DND-41 (cell line): ENCODE data around the gene WTAP.
"Not testable (repeated sequence)": the region's sequence is repeated elsewhere in the genome, so short reads cannot be mapped to it uniquely, and the experiment has no call there.

ENCODE experiments used
- ATAC-seq: fragments of 200-7000 bp; cut with Tn5 transposase; 3 replicates; pipeline ENCODE4 v1.9.1; 2021; ENCODE audit warnings: low read depth; ENCODE audit not compliant: insufficient read depth
- DNase-seq: peaks from one replicate; pipeline ENCODE4 v3.0.0-alpha.2; 2020
- H2AFZ ChIP-seq: 2 replicates; pipeline ENCODE4 v1.6.0; 2012; ENCODE audit warnings: low read depth, low read length
- H3K27ac ChIP-seq: 2 replicates; pipeline ENCODE4 v1.5.1; 2012; ENCODE audit warnings: low read length, inconsistent platforms
- H3K27me3 ChIP-seq: fragments of 200-600 bp; sonication (generic); 2 replicates; pipeline ENCODE4 v1.6.0; 2012; ENCODE audit warnings: low read length, mild to moderate bottlenecking, inconsistent platforms; ENCODE audit not compliant: insufficient read depth, poor library complexity
- H3K36me3 ChIP-seq: 2 replicates; pipeline ENCODE4 v1.5.1; 2012; ENCODE audit warnings: low read length, inconsistent platforms; ENCODE audit not compliant: insufficient read depth
- H3K4me1 ChIP-seq: 2 replicates; pipeline ENCODE4 v1.5.1; 2012; ENCODE audit warnings: mild to moderate bottlenecking, low read length; ENCODE audit not compliant: insufficient read depth
- H3K4me2 ChIP-seq: 2 replicates; pipeline ENCODE4 v1.6.0; 2012; ENCODE audit warnings: mild to moderate bottlenecking, moderate library complexity, low read length, inconsistent platforms; ENCODE audit not compliant: insufficient read depth
- H3K4me3 ChIP-seq, 2 experiments: fragments of 200-600 bp in 1 of 2; shearing (Covaris generic) in 1 of 2; 2 replicates each; pipeline ENCODE4 v1.5.1; 2012 to 2016; ENCODE audit warnings: inconsistent platforms in 2 of 2, low read length in 2 of 2, mild to moderate bottlenecking in 2 of 2, low read depth in 1 of 2, moderate library complexity in 1 of 2
- H3K79me2 ChIP-seq: 2 replicates; pipeline ENCODE4 v1.6.0; 2012; ENCODE audit warnings: low read length, inconsistent platforms; ENCODE audit not compliant: insufficient read depth
- H3K9ac ChIP-seq: 2 replicates; pipeline ENCODE4 v1.6.0; 2012; ENCODE audit warnings: low read depth, mild to moderate bottlenecking, inconsistent platforms, low read length, moderate library complexity
- H3K9me3 ChIP-seq: 2 replicates; pipeline ENCODE4 v1.5.1; 2012; ENCODE audit warnings: low read length, moderate library complexity, mild to moderate bottlenecking, inconsistent platforms; ENCODE audit not compliant: insufficient read depth, severe bottlenecking
- H4K20me1 ChIP-seq: 2 replicates; pipeline ENCODE4 v1.6.0; 2012; ENCODE audit warnings: low read length; ENCODE audit not compliant: insufficient read depth
- CTCF ChIP-seq: IDR thresholded peaks from 2 replicates; pipeline ENCODE4 v1.5.1; 2012; ENCODE audit warnings: borderline replicate concordance, low read length, moderate library complexity, mild to moderate bottlenecking; ENCODE audit not compliant: poor library complexity, severe bottlenecking; ENCODE audit errors: extremely low read depth
- EZH2 ChIP-seq: IDR thresholded peaks from 3 replicates; pipeline ENCODE4 v1.6.1; 2012; ENCODE audit warnings: borderline replicate concordance, low read depth, mild to moderate bottlenecking, moderate library complexity, low read length, inconsistent platforms; ENCODE audit not compliant: severe bottlenecking

Gene WTAP

DNA sequence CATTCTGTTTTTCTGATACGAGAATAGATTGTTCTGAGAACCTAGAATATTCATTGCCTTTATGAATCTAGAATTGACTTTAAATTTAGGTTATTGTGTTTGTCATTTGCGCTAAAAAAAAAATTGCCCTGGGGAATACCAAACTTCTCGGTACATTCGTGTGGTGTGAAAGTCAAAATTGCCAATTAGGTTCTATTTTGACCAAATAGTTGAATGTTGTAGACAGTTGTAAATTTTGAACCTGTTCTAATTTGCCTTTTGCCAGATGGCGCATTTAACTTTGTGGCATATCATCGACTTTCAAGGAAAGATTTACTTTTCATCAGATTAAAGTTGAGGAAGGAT is 3.0 kb downstream of the WTAP start:
- H3K36me3 ChIP-seq: peaks cover 20% of the 10 kb centered on the region
- peak overlapping the region; percentile 97 for H3K9ac ChIP-seq

GRCh38 chr6:159732550-159732949 is 5.2 kb downstream of the WTAP start:
- not testable (repeated sequence) for H3K9me3 ChIP-seq, H3K27ac ChIP-seq, ATAC-seq, DNase-seq, H3K27me3 ChIP-seq, H3K4me2 ChIP-seq, H3K4me3 ChIP-seq, H2AFZ ChIP-seq, H3K9ac ChIP-seq
- H3K79me2 ChIP-seq: peaks cover 100% of the 10 kb centered on the region
- H3K36me3 ChIP-seq: peaks cover 29% of the 10 kb centered on the region
- H3K4me1 ChIP-seq: peaks cover 36% of the 10 kb centered on the region
- H4K20me1 ChIP-seq: peaks cover 90% of the 10 kb centered on the region

More for the DNA sequence above, 3.0 kb downstream of the WTAP start:
- peak overlapping the region; percentile 94; the same call in 1 of the 2 replicates for H3K4me2 ChIP-seq
- H3K4me1 ChIP-seq: peaks cover 45% of the 10 kb centered on the region
- H3K79me2 ChIP-seq: peaks cover 99% of the 10 kb centered on the region
- H3K27me3 ChIP-seq: no peaks in the 10 kb centered on the region
- no peak overlapping the region for H3K27ac ChIP-seq
- H3K9me3 ChIP-seq: no peaks in the 10 kb centered on the region
- TF ChIP-seq CTCF (no peak), EZH2 (no peak)
- no peak overlapping the region for H2AFZ ChIP-seq
- peaks cover 72% of the 10 kb centered on the region for H4K20me1 ChIP-seq
- peak overlapping the region in 1 of 2 experiments; percentile 72; a peak in 1 of 4 replicates for H3K4me3 ChIP-seq
- DNase-seq (no peak), ATAC-seq (no peak)

DNA sequence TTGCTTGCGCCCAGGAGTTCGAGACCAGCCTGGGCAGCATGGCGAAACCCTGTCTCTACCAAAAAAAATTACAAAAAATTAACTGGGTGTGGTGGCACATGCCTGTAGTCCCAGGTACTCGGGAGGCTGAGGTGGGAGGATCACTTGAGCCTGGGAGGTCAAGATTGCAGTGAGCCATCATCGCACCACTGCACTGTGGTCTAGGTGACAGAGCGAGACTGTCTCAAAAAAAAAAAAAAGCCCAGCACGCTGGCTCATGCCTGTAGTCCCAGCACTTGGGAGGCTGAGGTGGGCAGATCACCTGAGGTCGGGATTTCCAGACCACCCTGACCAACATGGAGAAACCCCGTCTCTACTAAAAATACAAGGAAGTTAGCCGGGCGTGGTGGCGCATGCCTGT is 6.1 kb downstream of the WTAP start:
- ATAC-seq: not testable (repeated sequence)

GRCh38 chr6:159736908-159737307 is 9.6 kb downstream of the WTAP start:
- DNase-seq (no peak), ATAC-seq (no peak)
- Histone ChIP-seq H3K4me3 (no peak overlapping the region), H3K9ac (no peak overlapping the region), H3K27ac (no peak overlapping the region), H3K4me1 (peaks cover 3% of the 10 kb centered on the region; the same call in 1 of the 2 replicates), H3K36me3 (peaks cover 51% of the 10 kb centered on the region), H4K20me1 (peaks cover 84% of the 10 kb centered on the region), H3K27me3 (no peaks in the 10 kb centered on the region), H2AFZ (no peak overlapping the region), H3K9me3 (no peaks in the 10 kb centered on the region), H3K4me2 (no peak overlapping the region), H3K79me2 (peaks cover 100% of the 10 kb centered on the region)
- TF ChIP-seq EZH2 (no peak), CTCF (no peak)

More for the DNA sequence above, 6.1 kb downstream of the WTAP start:
- not testable (repeated sequence) for H3K9ac ChIP-seq, H3K9me3 ChIP-seq, H3K4me3 ChIP-seq, DNase-seq, H3K27me3 ChIP-seq, H2AFZ ChIP-seq, H3K27ac ChIP-seq
- Histone ChIP-seq H4K20me1 (peaks cover 92% of the 10 kb centered on the region), H3K79me2 (peaks cover 100% of the 10 kb centered on the region), H3K4me1 (peaks cover 38% of the 10 kb centered on the region), H3K36me3 (peaks cover 37% of the 10 kb centered on the region), H3K4me2 (peak overlapping the region; percentile 33; the same call in 1 of the 2 replicates)
